ENCODE data around the gene AOC2. TPM values are rescaled to one million over a fixed set of nuclear protein-coding genes. Genes with fewer than 3 reads are reported as not detected.

Gene AOC2, protein sequence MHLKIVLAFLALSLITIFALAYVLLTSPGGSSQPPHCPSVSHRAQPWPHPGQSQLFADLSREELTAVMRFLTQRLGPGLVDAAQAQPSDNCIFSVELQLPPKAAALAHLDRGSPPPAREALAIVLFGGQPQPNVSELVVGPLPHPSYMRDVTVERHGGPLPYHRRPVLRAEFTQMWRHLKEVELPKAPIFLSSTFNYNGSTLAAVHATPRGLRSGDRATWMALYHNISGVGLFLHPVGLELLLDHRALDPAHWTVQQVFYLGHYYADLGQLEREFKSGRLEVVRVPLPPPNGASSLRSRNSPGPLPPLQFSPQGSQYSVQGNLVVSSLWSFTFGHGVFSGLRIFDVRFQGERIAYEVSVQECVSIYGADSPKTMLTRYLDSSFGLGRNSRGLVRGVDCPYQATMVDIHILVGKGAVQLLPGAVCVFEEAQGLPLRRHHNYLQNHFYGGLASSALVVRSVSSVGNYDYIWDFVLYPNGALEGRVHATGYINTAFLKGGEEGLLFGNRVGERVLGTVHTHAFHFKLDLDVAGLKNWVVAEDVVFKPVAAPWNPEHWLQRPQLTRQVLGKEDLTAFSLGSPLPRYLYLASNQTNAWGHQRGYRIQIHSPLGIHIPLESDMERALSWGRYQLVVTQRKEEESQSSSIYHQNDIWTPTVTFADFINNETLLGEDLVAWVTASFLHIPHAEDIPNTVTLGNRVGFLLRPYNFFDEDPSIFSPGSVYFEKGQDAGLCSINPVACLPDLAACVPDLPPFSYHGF
- polyA plus RNA-seq (2011; rRNA removed) (0.16 and 0.33 TPM in 2 replicates), polyA minus RNA-seq (2011; rRNA and poly(A)+ RNA removed) (0.51 and 0.61 TPM in 2 replicates)

DNA sequence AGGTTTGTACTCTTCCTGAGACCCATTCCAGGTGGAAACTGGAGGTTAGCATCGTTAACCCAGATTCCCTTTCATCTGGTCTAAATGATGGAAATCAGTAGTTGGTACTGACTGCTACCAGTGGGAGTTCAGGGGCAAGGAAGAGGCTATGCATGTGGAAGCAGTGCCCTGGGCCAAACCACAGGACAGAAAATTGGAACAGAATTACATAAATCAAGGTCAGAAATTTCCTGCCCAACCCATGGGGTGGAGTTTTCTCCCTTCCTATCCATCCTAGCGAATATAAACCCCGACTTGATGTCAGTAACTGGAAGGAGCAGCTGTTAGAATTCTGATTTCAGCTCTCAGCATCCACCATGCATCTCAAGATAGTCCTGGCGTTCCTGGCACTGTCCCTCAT is at the start of gene AOC2:
Gene AOC2, plus strand, starts transcription at position 310 of the 400 bp plus-strand sequence. Its CDS starts 47 bp downstream, at position 357.
- H3K9me3 ChIP-seq (ENCODE audit: control insufficient read depth, insufficient read depth, low read length), result no peaks in the 10 kb centered on the region
- TF ChIP-seq, protein P1, sequence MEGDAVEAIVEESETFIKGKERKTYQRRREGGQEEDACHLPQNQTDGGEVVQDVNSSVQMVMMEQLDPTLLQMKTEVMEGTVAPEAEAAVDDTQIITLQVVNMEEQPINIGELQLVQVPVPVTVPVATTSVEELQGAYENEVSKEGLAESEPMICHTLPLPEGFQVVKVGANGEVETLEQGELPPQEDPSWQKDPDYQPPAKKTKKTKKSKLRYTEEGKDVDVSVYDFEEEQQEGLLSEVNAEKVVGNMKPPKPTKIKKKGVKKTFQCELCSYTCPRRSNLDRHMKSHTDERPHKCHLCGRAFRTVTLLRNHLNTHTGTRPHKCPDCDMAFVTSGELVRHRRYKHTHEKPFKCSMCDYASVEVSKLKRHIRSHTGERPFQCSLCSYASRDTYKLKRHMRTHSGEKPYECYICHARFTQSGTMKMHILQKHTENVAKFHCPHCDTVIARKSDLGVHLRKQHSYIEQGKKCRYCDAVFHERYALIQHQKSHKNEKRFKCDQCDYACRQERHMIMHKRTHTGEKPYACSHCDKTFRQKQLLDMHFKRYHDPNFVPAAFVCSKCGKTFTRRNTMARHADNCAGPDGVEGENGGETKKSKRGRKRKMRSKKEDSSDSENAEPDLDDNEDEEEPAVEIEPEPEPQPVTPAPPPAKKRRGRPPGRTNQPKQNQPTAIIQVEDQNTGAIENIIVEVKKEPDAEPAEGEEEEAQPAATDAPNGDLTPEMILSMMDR (IDR thresholded peaks at IDR 0.05; ENCODE audit: low read depth, low read length), result no peak
- H3K27me3 ChIP-seq (ENCODE audit: control insufficient read depth, insufficient read depth, low read length), result no peaks in the 10 kb centered on the region
- POLR2A ChIA-PET, result interaction anchor here (1.1 to 1.5 kb wide), 3 partner anchors 20 to 153 kb away, joined by 3 to 8 read pairs (median 3); partner anchors contain the start of genes BECN1 and RPL27
- CTCF ChIA-PET, result interaction anchor here (0.6 to 4.4 kb wide), 12 partner anchors 9 to 153 kb away, joined by 3 to 98 read pairs (median 6); partner anchors contain the start of genes PSME3 and RPL27
- DNase-seq (ENCODE audit: low read depth, low spot score), result no peak
- H3K27ac ChIP-seq (ENCODE audit: low read depth, low read length), result no peak within 1 kb of the TSS
- no peak within 1 kb of the TSS for H3K4me3 ChIP-seq (ENCODE audit: low read depth, low read length)

DNA sequence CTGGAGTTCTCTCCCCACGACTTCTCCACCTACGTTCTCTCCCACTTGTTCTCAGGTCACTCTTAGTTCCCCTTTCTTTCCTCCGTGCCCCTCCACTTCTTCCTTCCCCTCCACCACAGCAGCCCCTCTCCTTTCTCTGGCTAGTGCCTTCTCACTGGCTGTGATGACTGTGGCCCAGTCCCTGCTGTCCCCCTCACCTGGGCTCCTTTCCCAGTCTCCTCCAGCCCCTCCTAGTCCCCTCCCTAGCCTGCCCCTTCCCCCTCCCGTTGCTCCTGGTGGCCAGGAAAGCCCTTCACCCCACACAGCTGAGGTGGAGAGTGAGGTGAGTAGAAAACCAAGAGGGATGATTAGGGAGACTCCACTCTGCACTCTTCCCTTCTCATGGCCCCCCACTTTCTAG is 49.3 kb upstream of the AOC2 start:
- no peak overlapping the region for H3K4me3 ChIP-seq (ENCODE audit: low read depth, low read length)
- POLR2A ChIA-PET, result interaction anchor here (0.7 kb wide), 1 partner anchor 22 kb away, joined by 3 read pairs; the partner anchor contains the start of gene VPS25
- no peak overlapping the region for H3K27ac ChIP-seq (ENCODE audit: low read depth, low read length)
- no peaks in the 10 kb centered on the region; the same call in 1 of the 2 replicates for H3K9me3 ChIP-seq (ENCODE audit: control insufficient read depth, insufficient read depth, low read length)
- H3K27me3 ChIP-seq (ENCODE audit: control insufficient read depth, insufficient read depth, low read length), result no peaks in the 10 kb centered on the region
- TF ChIP-seq, protein P1 (IDR thresholded peaks at IDR 0.05; ENCODE audit: low read depth, low read length), result no peak
- CTCF ChIA-PET, result no interaction called here
- no peak for DNase-seq (ENCODE audit: low read depth, low spot score)

DNA sequence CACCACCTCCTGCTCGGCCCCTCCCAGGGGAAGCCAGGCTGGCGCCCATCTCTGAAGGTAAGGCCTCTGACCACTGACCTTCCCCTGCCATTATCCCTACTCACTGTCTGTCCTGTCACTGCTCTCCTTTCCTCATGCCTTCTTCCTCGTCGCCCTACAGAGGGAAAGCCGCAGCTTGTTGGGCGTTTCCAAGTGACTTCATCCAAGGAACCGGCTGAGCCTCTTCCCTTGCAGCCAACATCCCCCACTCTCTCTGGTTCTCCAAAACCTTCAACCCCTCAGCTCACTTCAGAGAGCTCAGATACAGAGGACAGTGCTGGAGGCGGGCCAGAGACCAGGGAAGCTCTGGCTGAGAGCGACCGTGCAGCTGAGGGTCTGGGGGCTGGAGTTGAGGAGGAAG is 48.9 kb upstream of the AOC2 start:
- ChIA-PET CTCF (no interaction called here), POLR2A (interaction anchor here (0.5 to 0.7 kb wide), 2 partner anchors 22 to 169 kb away, joined by 3 read pairs; partner anchors contain the start of gene VPS25)
- H3K27me3 ChIP-seq (ENCODE audit: control insufficient read depth, insufficient read depth, low read length), result no peaks in the 10 kb centered on the region
- no peak overlapping the region for H3K4me3 ChIP-seq (ENCODE audit: low read depth, low read length)
- TF ChIP-seq, protein P1 (IDR thresholded peaks at IDR 0.05; ENCODE audit: low read depth, low read length), result no peak
- DNase-seq (ENCODE audit: low read depth, low spot score), result no peak
- no peak overlapping the region for H3K27ac ChIP-seq (ENCODE audit: low read depth, low read length)
- no peaks in the 10 kb centered on the region; the same call in 1 of the 2 replicates for H3K9me3 ChIP-seq (ENCODE audit: control insufficient read depth, insufficient read depth, low read length)

DNA sequence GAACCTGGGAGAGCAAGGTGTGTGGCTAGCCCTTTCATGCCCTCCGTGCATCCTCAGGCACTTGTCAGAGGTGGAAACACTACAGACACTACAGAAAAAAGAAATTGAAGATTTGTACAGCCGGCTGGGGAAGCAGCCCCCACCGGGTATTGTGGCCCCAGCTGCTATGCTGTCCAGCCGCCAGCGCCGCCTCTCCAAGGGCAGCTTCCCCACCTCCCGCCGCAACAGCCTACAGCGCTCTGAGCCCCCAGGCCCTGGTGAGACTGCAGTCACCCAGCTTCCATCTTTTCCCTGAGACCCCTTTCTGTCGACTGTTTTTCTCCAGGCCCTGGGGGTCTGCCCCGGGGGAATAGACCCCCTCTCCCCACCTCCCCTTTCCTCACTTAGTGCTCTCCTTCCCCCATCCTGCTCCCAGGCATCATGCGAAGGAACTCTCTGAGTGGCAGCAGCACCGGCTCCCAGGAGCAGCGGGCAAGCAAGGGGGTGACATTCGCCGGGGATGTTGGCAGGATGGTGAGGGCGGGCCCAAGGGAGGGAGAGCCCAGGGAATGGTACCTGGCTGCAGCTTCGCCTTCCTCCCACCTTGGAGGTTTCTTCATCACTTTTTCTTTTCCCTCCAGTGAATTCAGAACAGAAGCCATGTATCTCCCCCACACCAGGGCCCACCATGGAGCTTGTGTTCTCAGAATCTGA is 48.2 kb upstream of the AOC2 start:
- POLR2A ChIA-PET, result interaction anchor here (0.5 kb wide), 1 partner anchor 168 kb away, joined by 3 read pairs; no protein-coding TSS in a partner anchor
- no peak for DNase-seq (ENCODE audit: low read depth, low spot score)

More for the DNA sequence above, 48.2 kb upstream of the AOC2 start:
- TF ChIP-seq, protein P1 (IDR thresholded peaks at IDR 0.05; ENCODE audit: low read depth, low read length), result no peak
- Histone ChIP-seq H3K4me3 (ENCODE audit: low read depth, low read length) (no peak overlapping the region), H3K27me3 (ENCODE audit: control insufficient read depth, insufficient read depth, low read length) (no peaks in the 10 kb centered on the region), H3K9me3 (ENCODE audit: control insufficient read depth, insufficient read depth, low read length) (no peaks in the 10 kb centered on the region; the same call in 1 of the 2 replicates), H3K27ac (ENCODE audit: low read depth, low read length) (no peak overlapping the region)
- CTCF ChIA-PET, result interaction anchor here (1.7 kb wide), 1 partner anchor 24 kb away, joined by 4 read pairs; no protein-coding TSS in a partner anchor
